OCI-LY1 (cell line): ENCODE measurements around the gene KLHL2.

Source experiments
- H2AFZ ChIP-seq: fragments of 200-600 bp; sonication (generic), shearing (Covaris generic); 2 replicates; pipeline ENCODE4 v1.6.0; 2014; ENCODE audit warnings: antibody characterized with exemption, mild to moderate bottlenecking, low read length
- H3F3A ChIP-seq: fragments of 200-600 bp; sonication (generic), shearing (Covaris generic); 2 replicates; pipeline ENCODE4 v1.6.0; 2014; ENCODE audit warnings: mild to moderate bottlenecking, antibody characterized with exemption, low read length, moderate library complexity; ENCODE audit not compliant: insufficient read depth
- H3K27ac ChIP-seq: fragments of 200-600 bp; sonication (generic); 2 replicates; pipeline ENCODE4 v1.5.1; 2014; ENCODE audit warnings: low read length, mixed run types, mild to moderate bottlenecking, low read depth; ENCODE audit not compliant: poor library complexity, severe bottlenecking
- H3K27me3 ChIP-seq: fragments of 200-600 bp; sonication (generic); 2 replicates; pipeline ENCODE4 v1.6.0; 2014; ENCODE audit warnings: antibody characterized with exemption, mild to moderate bottlenecking, low read length, moderate library complexity; ENCODE audit not compliant: insufficient read depth
- H3K36me3 ChIP-seq: fragments of 200-600 bp; sonication (generic); 2 replicates; pipeline ENCODE4 v1.6.1; 2014; ENCODE audit warnings: mild to moderate bottlenecking, antibody characterized with exemption, low read length, moderate library complexity, mixed read lengths; ENCODE audit not compliant: insufficient read depth
- H3K4me1 ChIP-seq: fragments of 200-600 bp; sonication (generic); 2 replicates; pipeline ENCODE4 v1.5.1; 2014; ENCODE audit warnings: mild to moderate bottlenecking, low read length, moderate library complexity; ENCODE audit not compliant: insufficient read depth, severe bottlenecking
- H3K4me2 ChIP-seq: fragments of 200-600 bp; sonication (generic), shearing (Covaris generic); 2 replicates; pipeline ENCODE4 v1.6.1; 2014; ENCODE audit warnings: low read length
- H3K4me3 ChIP-seq: fragments of 200-600 bp; sonication (generic); 2 replicates; pipeline ENCODE4 v1.5.1; 2014; ENCODE audit warnings: low read length, low read depth, mild to moderate bottlenecking, mixed read lengths; ENCODE audit not compliant: poor library complexity, severe bottlenecking
- H3K79me2 ChIP-seq: fragments of 200-600 bp; shearing (Covaris generic); 2 replicates; pipeline ENCODE4 v1.6.1; 2016; ENCODE audit warnings: mixed run types, low read length, mixed read lengths; ENCODE audit not compliant: insufficient read depth
- H3K9ac ChIP-seq: fragments of 200-600 bp; sonication (generic), shearing (Covaris generic); 2 replicates; pipeline ENCODE4 v1.6.1; 2014; ENCODE audit warnings: mild to moderate bottlenecking, low read length, mixed read lengths
- H3K9me2 ChIP-seq: fragments of 200-600 bp; sonication (generic), shearing (Covaris generic); 2 replicates; pipeline ENCODE4 v1.6.1; 2014; ENCODE audit warnings: low read depth, mild to moderate bottlenecking, low read length, mixed read lengths
- H3K9me3 ChIP-seq: fragments of 200-600 bp; shearing (Covaris generic); 2 replicates; pipeline ENCODE4 v1.6.1; 2014; ENCODE audit warnings: low read length, mixed read lengths
- H4K20me1 ChIP-seq: fragments of 200-600 bp; sonication (generic), shearing (Covaris generic); 2 replicates; pipeline ENCODE4 v1.6.0; 2016; ENCODE audit warnings: mild to moderate bottlenecking, low read length; ENCODE audit not compliant: insufficient read depth
- CTCF ChIP-seq: fragments of 200-600 bp; sonication (generic), shearing (Covaris generic); IDR thresholded peaks from 2 replicates; pipeline ENCODE4 v1.5.1; 2017; ENCODE audit warnings: mild to moderate bottlenecking, antibody characterized with exemption, low read length, moderate library complexity, mixed read lengths
- EZH2 ChIP-seq: fragments of 200-600 bp; sonication (generic), shearing (Covaris generic); IDR thresholded peaks from 2 replicates; pipeline ENCODE4 v1.8.0; 2017; ENCODE audit warnings: borderline replicate concordance, mixed run types, mild to moderate bottlenecking, antibody characterized with exemption, low read length, moderate library complexity, mixed read lengths

The KLHL2 gene

GRCh38 chr4:165361810-165362209, 154.4 kb downstream of the KLHL2 start:
- TF ChIP-seq CTCF (no peak), EZH2 (no peak)
- no peaks in the 10 kb centered on the region for H3F3A ChIP-seq
- no peak overlapping the region for H3K4me2 ChIP-seq
- no peaks in the 10 kb centered on the region for H3K9me2 ChIP-seq
- no peak overlapping the region for H3K27ac ChIP-seq
- no peaks in the 10 kb centered on the region for H3K79me2 ChIP-seq
- no peaks in the 10 kb centered on the region for H4K20me1 ChIP-seq
- H3K36me3 ChIP-seq, result no peaks in the 10 kb centered on the region
- no peak overlapping the region for H3K4me3 ChIP-seq
- H3K9ac ChIP-seq, result no peak overlapping the region
- no peaks in the 10 kb centered on the region for H3K27me3 ChIP-seq
- H3K4me1 ChIP-seq, result no peaks in the 10 kb centered on the region
- no peak overlapping the region for H2AFZ ChIP-seq
- no peaks in the 10 kb centered on the region for H3K9me3 ChIP-seq

GRCh38 chr4:165364452-165365080, 157.2 kb downstream of the KLHL2 start:
- TF ChIP-seq CTCF, result no peak
- TF ChIP-seq EZH2, result no peak
- H4K20me1 ChIP-seq, result no peaks in the 10 kb centered on the region
- H3K4me1 ChIP-seq, result no peaks in the 10 kb centered on the region
- no peaks in the 10 kb centered on the region for H3K9me3 ChIP-seq
- no peak overlapping the region for H3K4me2 ChIP-seq
- no peak overlapping the region for H2AFZ ChIP-seq
- no peaks in the 10 kb centered on the region for H3F3A ChIP-seq
- no peak overlapping the region for H3K4me3 ChIP-seq
- no peaks in the 10 kb centered on the region for H3K27me3 ChIP-seq
- H3K9ac ChIP-seq, result no peak overlapping the region
- H3K79me2 ChIP-seq, result no peaks in the 10 kb centered on the region
- no peaks in the 10 kb centered on the region for H3K9me2 ChIP-seq
- no peak overlapping the region for H3K27ac ChIP-seq
- no peaks in the 10 kb centered on the region for H3K36me3 ChIP-seq

- no peak overlapping the region for H3K9ac ChIP-seq
- H3K27ac ChIP-seq, result no peak overlapping the region
- H3K27me3 ChIP-seq, result no peaks in the 10 kb centered on the region
- H4K20me1 ChIP-seq, result no peaks in the 10 kb centered on the region
- H2AFZ ChIP-seq, result no peak overlapping the region
- no peaks in the 10 kb centered on the region for H3K4me1 ChIP-seq
- H3K79me2 ChIP-seq, result no peaks in the 10 kb centered on the region
- no peaks in the 10 kb centered on the region for H3K9me3 ChIP-seq
- no peaks in the 10 kb centered on the region for H3F3A ChIP-seq
- H3K4me3 ChIP-seq, result no peak overlapping the region
- H3K9me2 ChIP-seq, result no peaks in the 10 kb centered on the region
- no peaks in the 10 kb centered on the region for H3K36me3 ChIP-seq
- TF ChIP-seq EZH2 (no peak), CTCF (no peak)
- H3K4me2 ChIP-seq, result no peak overlapping the region
Measured at GRCh38 chr4:165367040-165367439, 159.7 kb downstream of the KLHL2 start.
